Colonic mucosa (tissue), 4 donors: ENCODE measurements around the gene WAPL. TPM values are rescaled to one million over a fixed set of nuclear protein-coding genes. Genes with fewer than 3 reads are reported as not detected.

Experiments used
- DNase-seq: peaks from one replicate; pipeline ENCODE4 v3.0.0-alpha.2; 2020
- H3K27ac ChIP-seq: fragments of 200-600 bp; one replicate; pipeline ENCODE4 v1.8.0; 2021
- H3K27me3 ChIP-seq: fragments of 200-600 bp; one replicate; pipeline ENCODE4 v1.8.0; 2021
- H3K36me3 ChIP-seq: fragments of 200-600 bp; one replicate; pipeline ENCODE4 v1.8.0; 2021
- H3K4me1 ChIP-seq: fragments of 200-600 bp; one replicate; pipeline ENCODE4 v1.8.0; 2021; ENCODE audit warnings: mild to moderate bottlenecking
- H3K4me3 ChIP-seq: fragments of 200-600 bp; one replicate; pipeline ENCODE4 v1.8.0; 2021
- H3K9ac ChIP-seq, 2 donors: one replicate each; pipeline ENCODE4 v1.7.0; 2013; ENCODE audit warnings: control low read depth in 2 of 2, low read depth in 2 of 2, low read length in 2 of 2
- H3K9me3 ChIP-seq: fragments of 200-600 bp; one replicate; pipeline ENCODE4 v1.8.0; 2021
- CTCF ChIP-seq: fragments of 200-600 bp; IDR thresholded peaks from one replicate; pipeline ENCODE4 v1.8.0; 2022; ENCODE audit warnings: antibody characterized with exemption, mild to moderate bottlenecking
- intact Hi-C: fragments of 100-400 bp; cut with DNase I; formaldehyde crosslinking; loops from one replicate; pipeline ENCODE4 v1.14.1; 2022
- total RNA-seq, 2 donors: library from RNA; stranded (reverse); fragmentation: NEBNext Ultra II Directional in 1 of 2; extraction: Animal tissue kit (Norgen Biotek cat#: 25700) in 1 of 2; gene quantifications; one replicate each; pipeline ENCODE4 v1.2.1, GENCODE V29; 2021
- donor health status: healthy.
- donor health status: DM: no; HTN: no; CAD: no.
- donor health status: DM: no; HTN: no; CAD: no.

The WAPL gene
- total RNA-seq, 2 donors from 2014 or later: 32.7 to 33.9 TPM

DNA sequence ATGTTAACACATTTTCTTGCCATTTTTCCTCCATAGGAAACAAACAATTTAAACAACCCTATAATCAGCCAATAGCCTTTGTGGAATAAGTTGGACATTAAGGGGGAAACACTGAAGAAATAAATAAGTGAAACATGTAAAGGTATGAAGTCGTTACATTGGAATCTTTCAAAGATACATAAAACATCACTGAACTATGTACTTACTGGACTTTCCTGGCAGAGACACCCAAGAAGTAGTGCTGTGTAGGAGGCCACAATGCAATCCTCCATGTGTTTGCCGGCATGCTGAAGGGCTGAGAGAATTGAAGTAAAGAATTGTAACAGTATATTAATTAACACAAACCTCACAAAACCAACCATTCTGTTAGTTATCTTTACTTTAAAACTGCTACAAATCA, 78.5 kb downstream of the WAPL start:
- no peaks in the 10 kb centered on the region for H3K9me3 ChIP-seq
- no peaks in the 10 kb centered on the region for H3K36me3 ChIP-seq
- intact Hi-C loops: no loop called here
- H3K27me3 ChIP-seq: no peaks in the 10 kb centered on the region
- H3K4me1 ChIP-seq: no peaks in the 10 kb centered on the region
- H3K4me3 ChIP-seq: no peak overlapping the region
- no peak overlapping the region for H3K9ac ChIP-seq
- no peak for TF ChIP-seq CTCF
- no peak overlapping the region for H3K27ac ChIP-seq
- DNase-seq: no peak

- Histone ChIP-seq H3K4me1 (no peaks in the 10 kb centered on the region), H3K27ac (no peak overlapping the region), H3K4me3 (no peak overlapping the region), H3K36me3 (no peaks in the 10 kb centered on the region), H3K27me3 (no peaks in the 10 kb centered on the region), H3K9me3 (no peaks in the 10 kb centered on the region), H3K9ac (no peak overlapping the region)
- DNase-seq: no peak
- TF ChIP-seq CTCF: no peak
- intact Hi-C loops: no loop called here
Measured at GRCh38 chr10:86440874-86441843, 80.4 kb downstream of the WAPL start.

GRCh38 chr10:86439544-86439943, 82.0 kb downstream of the WAPL start:
- Histone ChIP-seq H3K4me3 (no peak overlapping the region), H3K36me3 (no peaks in the 10 kb centered on the region), H3K4me1 (no peaks in the 10 kb centered on the region), H3K9ac (no peak overlapping the region), H3K27ac (no peak overlapping the region), H3K9me3 (no peaks in the 10 kb centered on the region), H3K27me3 (no peaks in the 10 kb centered on the region)
- peak; percentile 45 for DNase-seq
- intact Hi-C loops: no loop called here
- TF ChIP-seq CTCF: no peak

DNA sequence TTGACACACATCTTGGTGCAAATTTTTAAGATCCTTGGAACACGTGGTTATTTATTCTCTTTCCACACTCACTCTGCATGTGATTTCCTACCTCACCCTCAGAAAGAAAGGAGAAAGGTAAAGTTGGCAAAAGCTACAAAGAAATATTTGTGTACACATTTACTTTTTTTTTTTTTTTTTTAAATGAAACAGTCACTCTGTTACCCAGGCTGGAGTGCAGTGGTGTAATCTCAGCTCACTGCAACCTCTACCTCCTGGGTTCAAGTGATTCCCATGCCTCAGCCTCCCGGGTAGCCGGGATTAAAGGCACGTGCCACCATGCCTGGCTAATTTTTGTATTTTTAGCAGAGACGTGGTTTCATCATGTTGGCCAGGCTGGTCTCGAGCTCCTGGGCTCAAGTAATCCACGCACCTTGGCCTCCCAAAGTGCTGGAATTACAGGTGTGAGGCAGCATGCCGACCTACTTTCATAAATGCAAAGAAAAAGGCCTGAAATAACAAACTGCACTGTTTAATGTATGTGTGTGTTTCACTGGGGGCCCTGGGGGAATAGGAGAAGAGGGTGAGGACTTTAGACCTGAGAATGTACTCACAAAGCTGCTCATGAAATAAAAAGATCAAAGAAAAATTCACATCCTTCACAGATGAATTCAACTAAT, 83.4 kb downstream of the WAPL start:
- no peak for TF ChIP-seq CTCF
- Histone ChIP-seq H3K27ac (no peak overlapping the region), H3K4me1 (no peaks in the 10 kb centered on the region), H3K36me3 (no peaks in the 10 kb centered on the region), H3K9ac (no peak overlapping the region), H3K27me3 (no peaks in the 10 kb centered on the region), H3K4me3 (no peak overlapping the region), H3K9me3 (no peaks in the 10 kb centered on the region)
- intact Hi-C loops: no loop called here
- DNase-seq: no peak

- no peak overlapping the region for H3K4me3 ChIP-seq
- DNase-seq: no peak
- intact Hi-C loops: no loop called here
- no peaks in the 10 kb centered on the region for H3K9me3 ChIP-seq
- H3K27ac ChIP-seq: no peak overlapping the region
- H3K36me3 ChIP-seq: no peaks in the 10 kb centered on the region
- H3K9ac ChIP-seq: no peak overlapping the region
- no peaks in the 10 kb centered on the region for H3K27me3 ChIP-seq
- TF ChIP-seq CTCF: no peak
- H3K4me1 ChIP-seq: no peaks in the 10 kb centered on the region
Measured at GRCh38 chr10:86437447-86437846, 84.1 kb downstream of the WAPL start.
